GM21515 (cell line): Measurements from ENCODE around the gene TACO1.

Experiments
- ATAC-seq: cut with Tn5 transposase; IDR thresholded peaks from one replicate; pipeline ENCODE4 v1.9.1; 2021; ENCODE audit not compliant: unreplicated experiment

Gene TACO1

GRCh38 chr17:63600569-63601438, at the start of gene TACO1:
Gene TACO1 (plus strand): TSS chr17:63600895. CDS start chr17:63601084, 189 bp downstream.
- peak; percentile 74 for ATAC-seq

GRCh38 chr17:63552211-63552610, 48.5 kb upstream of the TACO1 start:
- no peak for ATAC-seq

- ATAC-seq, result no peak
These were observed 45.1 kb upstream of the TACO1 start for GRCh38 chr17:63555500-63556156.

GRCh38 chr17:63557416-63557815, 43.3 kb upstream of the TACO1 start:
- no peak for ATAC-seq

GRCh38 chr17:63558441-63558840, 42.3 kb upstream of the TACO1 start:
- no peak for ATAC-seq

- no peak for ATAC-seq
These were observed 38.9 kb upstream of the TACO1 start for GRCh38 chr17:63561819-63562218.

GRCh38 chr17:63563339-63563738, 37.4 kb upstream of the TACO1 start:
- no peak for ATAC-seq

GRCh38 chr17:63564562-63564961, 36.1 kb upstream of the TACO1 start:
- no peak for ATAC-seq

GRCh38 chr17:63567229-63567628, 33.5 kb upstream of the TACO1 start:
- ATAC-seq, result no peak

- ATAC-seq, result no peak
These were observed 32.1 kb upstream of the TACO1 start for GRCh38 chr17:63568563-63568962.

- no peak for ATAC-seq
These were observed 28.9 kb upstream of the TACO1 start for GRCh38 chr17:63571632-63572310.

- no peak for ATAC-seq
These were observed 27.1 kb upstream of the TACO1 start for GRCh38 chr17:63573634-63574033.

- ATAC-seq, result no peak
These were observed 22.5 kb upstream of the TACO1 start for GRCh38 chr17:63578027-63578768.

- ATAC-seq, result no peak
These were observed 22.0 kb upstream of the TACO1 start for GRCh38 chr17:63578769-63579111.

GRCh38 chr17:63579633-63580032, 21.1 kb upstream of the TACO1 start:
- ATAC-seq, result no peak

- ATAC-seq, result no peak
These were observed 12.9 kb upstream of the TACO1 start for GRCh38 chr17:63587770-63588169.

- ATAC-seq, result no peak
These were observed 11.9 kb upstream of the TACO1 start for GRCh38 chr17:63588797-63589196.

- no peak for ATAC-seq
These were observed 11.0 kb upstream of the TACO1 start for GRCh38 chr17:63589646-63590045.

GRCh38 chr17:63592797-63593196, 7.9 kb upstream of the TACO1 start:
- no peak for ATAC-seq

GRCh38 chr17:63595132-63595531, 5.6 kb upstream of the TACO1 start:
- ATAC-seq, result no peak
